Measurements from ENCODE around the gene VSTM2L. TPM values are rescaled to one million over a fixed set of nuclear protein-coding genes. Genes with fewer than 3 reads are reported as not detected.

VSTM2L gene
- polyA plus RNA-seq, 1 donor (not counting 4 experiments of a cell fraction or from before 2014, with no cell fraction given): 0.75 TPM

- H4K20me1 ChIP-seq (ENCODE audit: control insufficient read depth, extremely low read depth, insufficient read depth, low read length): no peaks in the 10 kb centered on the region
- no peak overlapping the region for H3K27ac ChIP-seq (ENCODE audit: control insufficient read depth, insufficient read depth, low read length)
- H3K79me2 ChIP-seq (ENCODE audit: control insufficient read depth, insufficient read depth, low read length): no peaks in the 10 kb centered on the region
- no peak overlapping the region for H3K9ac ChIP-seq (ENCODE audit: control insufficient read depth, extremely low read depth, insufficient read depth, low read length)
- DNase-seq (ENCODE audit: low read depth, low spot score) (no peak), FAIRE-seq (no peak)
- TF ChIP-seq, protein P1, sequence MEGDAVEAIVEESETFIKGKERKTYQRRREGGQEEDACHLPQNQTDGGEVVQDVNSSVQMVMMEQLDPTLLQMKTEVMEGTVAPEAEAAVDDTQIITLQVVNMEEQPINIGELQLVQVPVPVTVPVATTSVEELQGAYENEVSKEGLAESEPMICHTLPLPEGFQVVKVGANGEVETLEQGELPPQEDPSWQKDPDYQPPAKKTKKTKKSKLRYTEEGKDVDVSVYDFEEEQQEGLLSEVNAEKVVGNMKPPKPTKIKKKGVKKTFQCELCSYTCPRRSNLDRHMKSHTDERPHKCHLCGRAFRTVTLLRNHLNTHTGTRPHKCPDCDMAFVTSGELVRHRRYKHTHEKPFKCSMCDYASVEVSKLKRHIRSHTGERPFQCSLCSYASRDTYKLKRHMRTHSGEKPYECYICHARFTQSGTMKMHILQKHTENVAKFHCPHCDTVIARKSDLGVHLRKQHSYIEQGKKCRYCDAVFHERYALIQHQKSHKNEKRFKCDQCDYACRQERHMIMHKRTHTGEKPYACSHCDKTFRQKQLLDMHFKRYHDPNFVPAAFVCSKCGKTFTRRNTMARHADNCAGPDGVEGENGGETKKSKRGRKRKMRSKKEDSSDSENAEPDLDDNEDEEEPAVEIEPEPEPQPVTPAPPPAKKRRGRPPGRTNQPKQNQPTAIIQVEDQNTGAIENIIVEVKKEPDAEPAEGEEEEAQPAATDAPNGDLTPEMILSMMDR (optimal IDR thresholded peaks at IDR 0.05 in 1 of 3, IDR thresholded peaks at IDR 0.05 in 1 of 3, conservative IDR thresholded peaks at IDR 0.05 in 1 of 3; ENCODE audit: extremely low read depth in 1 of 3, insufficient read depth in 2 of 3, low read length in 3 of 3): no peak
- TF ChIP-seq EZH2 (IDR thresholded peaks at IDR 0.05; ENCODE audit: low read length): no peak
- no peaks in the 10 kb centered on the region for H3K9me1 ChIP-seq (ENCODE audit: control insufficient read depth, extremely low read depth, insufficient read depth, low read length)
- H2AFZ ChIP-seq (ENCODE audit: control insufficient read depth, low read length): no peak overlapping the region
- dilution Hi-C loops (cut with MboI; ENCODE audit: extremely low pct_ligation_motif_present, low sequenced_read_pairs): no loop called here
- no peaks in the 10 kb centered on the region for H3K9me3 ChIP-seq (ENCODE audit: control insufficient read depth, low read depth, low read length)
- H3K4me2 ChIP-seq (ENCODE audit: control insufficient read depth, extremely low read depth, insufficient read depth, low read depth, low read length): no peak overlapping the region
- H3K27me3 ChIP-seq (ENCODE audit: control insufficient read depth, extremely low read depth, insufficient read depth, low read length): peaks cover 11% of the 10 kb centered on the region
- no peaks in the 10 kb centered on the region for H3K36me3 ChIP-seq (ENCODE audit: control insufficient read depth in 2 of 2, extremely low read depth in 1 of 2, insufficient read depth in 2 of 2, low read length in 2 of 2)
- H3K4me3 ChIP-seq (ENCODE audit: control insufficient read depth in 2 of 3, extremely low read depth in 1 of 3, insufficient read depth in 2 of 3, low read depth in 1 of 3, low read length in 3 of 3): no peak overlapping the region
- peaks cover 5% of the 10 kb centered on the region for H3K4me1 ChIP-seq (ENCODE audit: control insufficient read depth, extremely low read depth, insufficient read depth, low read length)
These were observed 16.1 kb upstream of the VSTM2L start for GRCh38 chr20:37886851-37887297.

GRCh38 chr20:37888641-37889040 is 14.3 kb upstream of the VSTM2L start:
- H3K4me3 ChIP-seq (ENCODE audit: control insufficient read depth in 2 of 3, extremely low read depth in 1 of 3, insufficient read depth in 2 of 3, low read depth in 1 of 3, low read length in 3 of 3): no peak overlapping the region
- peaks cover 11% of the 10 kb centered on the region for H3K27me3 ChIP-seq (ENCODE audit: control insufficient read depth, extremely low read depth, insufficient read depth, low read length)
- no peak for FAIRE-seq
- no peak overlapping the region for H3K4me2 ChIP-seq (ENCODE audit: control insufficient read depth, extremely low read depth, insufficient read depth, low read depth, low read length)
- no peaks in the 10 kb centered on the region for H3K9me3 ChIP-seq (ENCODE audit: control insufficient read depth, low read depth, low read length)
- H3K9me1 ChIP-seq (ENCODE audit: control insufficient read depth, extremely low read depth, insufficient read depth, low read length): no peaks in the 10 kb centered on the region
- no peaks in the 10 kb centered on the region for H3K79me2 ChIP-seq (ENCODE audit: control insufficient read depth, insufficient read depth, low read length)
- no peaks in the 10 kb centered on the region for H3K36me3 ChIP-seq (ENCODE audit: control insufficient read depth in 2 of 2, extremely low read depth in 1 of 2, insufficient read depth in 2 of 2, low read length in 2 of 2)
- dilution Hi-C loops (cut with MboI; ENCODE audit: extremely low pct_ligation_motif_present, low sequenced_read_pairs): no loop called here
- no peak for DNase-seq (ENCODE audit: low read depth, low spot score)
- H3K27ac ChIP-seq (ENCODE audit: control insufficient read depth, insufficient read depth, low read length): no peak overlapping the region
- TF ChIP-seq EZH2 (IDR thresholded peaks at IDR 0.05; ENCODE audit: low read length): no peak
- TF ChIP-seq, protein P1 (optimal IDR thresholded peaks at IDR 0.05 in 1 of 3, IDR thresholded peaks at IDR 0.05 in 1 of 3, conservative IDR thresholded peaks at IDR 0.05 in 1 of 3; ENCODE audit: extremely low read depth in 1 of 3, insufficient read depth in 2 of 3, low read length in 3 of 3): no peak
- no peak overlapping the region for H2AFZ ChIP-seq (ENCODE audit: control insufficient read depth, low read length)
- no peaks in the 10 kb centered on the region for H4K20me1 ChIP-seq (ENCODE audit: control insufficient read depth, extremely low read depth, insufficient read depth, low read length)
- H3K9ac ChIP-seq (ENCODE audit: control insufficient read depth, extremely low read depth, insufficient read depth, low read length): no peak overlapping the region
- H3K4me1 ChIP-seq (ENCODE audit: control insufficient read depth, extremely low read depth, insufficient read depth, low read length): peaks cover 5% of the 10 kb centered on the region
